ENCODE results near the gene ZNF559. TPM values are rescaled to one million over a fixed set of nuclear protein-coding genes. Genes with fewer than 3 reads are reported as not detected.

Gene ZNF559
- polyA plus RNA-seq, 6 donors from 2014 or later: 40.6 to 62.3 (median 46.7) TPM

GRCh38 chr19:9381361-9381785 is 57.4 kb downstream of the ZNF559 start:
- Mint-ChIP-seq H3K36me3 (peaks cover 69 to 82% of the 10 kb centered on the region in 2 donors), H3K4me1 (no peaks in the 10 kb centered on the region), H3K27ac (no peak overlapping the region), H3K27me3 (no peaks in the 10 kb centered on the region), H3K9me3 (peaks cover 24 to 90% (median 86%) of the 10 kb centered on the region in 7 donors), H3K4me3 (no peak overlapping the region)
- no peak for DNase-seq
- no peak for ATAC-seq (ENCODE audit: low read depth in 2 of 2)

Other genes starting within 250 kb of the ZNF559 start
- not detected for gene OR1M1, start 237.1 kb upstream of the ZNF559 start, polyA plus RNA-seq (ENCODE audit: low read depth in 6 of 6)
- gene OR7G2, start 216.7 kb upstream of the ZNF559 start, polyA plus RNA-seq (ENCODE audit: low read depth in 6 of 6): not detected
- not detected for gene OR7G1, start 208.4 kb upstream of the ZNF559 start, polyA plus RNA-seq (ENCODE audit: low read depth in 6 of 6)
- gene OR7G3, start 197.2 kb upstream of the ZNF559 start, polyA plus RNA-seq (ENCODE audit: low read depth in 6 of 6): not detected
- gene ZNF317, start 183.8 kb upstream of the ZNF559 start, polyA plus RNA-seq (ENCODE audit: low read depth in 6 of 6): 10 to 100 TPM; 28.6 to 76.1 (median 37.6) TPM
- under 1 TPM in 1 of 6 donors, not detected in 5; 0.42 TPM for gene OR7D2, start 145.2 kb upstream of the ZNF559 start, polyA plus RNA-seq (ENCODE audit: low read depth in 6 of 6)
- not detected for gene OR7D4, start 104.6 kb upstream of the ZNF559 start, polyA plus RNA-seq (ENCODE audit: low read depth in 6 of 6)
- gene OR7E24, start 73.2 kb upstream of the ZNF559 start, polyA plus RNA-seq (ENCODE audit: low read depth in 6 of 6): not detected
- gene ZNF699, start 14.3 kb upstream of the ZNF559 start, polyA plus RNA-seq (ENCODE audit: low read depth in 6 of 6): 10 to 100 TPM in 4 of 6 donors, 1 to 10 TPM in 2; 5.2 to 37.3 (median 11.3) TPM
- gene ZNF177, start 38.8 kb downstream of the ZNF559 start, polyA plus RNA-seq (ENCODE audit: low read depth in 6 of 6): 1 to 10 TPM in 5 of 6 donors, not detected in 1; 1.1 to 4.9 (median 1.4) TPM
- gene ZNF266, start 111.4 kb downstream of the ZNF559 start, polyA plus RNA-seq (ENCODE audit: low read depth in 6 of 6): 10 to 100 TPM; 21.3 to 27.9 (median 24.7) TPM
- not detected for gene ZNF560, start 174.4 kb downstream of the ZNF559 start, polyA plus RNA-seq (ENCODE audit: low read depth in 6 of 6)
- 10 to 100 TPM; 14.3 to 19.5 (median 17.7) TPM for gene ZNF426, start 214.5 kb downstream of the ZNF559 start, polyA plus RNA-seq (ENCODE audit: low read depth in 6 of 6)